K562 (cell line): ENCODE results near the gene EFCAB12. TPM values are rescaled to one million over a fixed set of nuclear protein-coding genes. Genes with fewer than 3 reads are reported as not detected.

ENCODE experiments used
- CEBPZ ChIP-seq: fragments of 150-350 bp; IDR thresholded peaks from 2 replicates; pipeline ENCODE4 v1.6.1; 2014; ENCODE audit warnings: low read depth, mild to moderate bottlenecking, low read length, borderline replicate concordance
- CHD2 ChIP-seq: IDR thresholded peaks from 2 replicates; pipeline ENCODE4 v1.6.1; 2011; ENCODE audit warnings: low read depth, low read length
- HSF4 ChIP-seq: fragments of 250-450 bp; sonication (Bioruptor Pico); IDR thresholded peaks from 2 replicates; pipeline ENCODE4 v2.1.2; 2022; ENCODE audit warnings: mild to moderate bottlenecking, moderate library complexity, borderline replicate concordance
- MED1 ChIP-seq: sonication (generic); formaldehyde crosslinking; IDR thresholded peaks from 2 replicates; pipeline ENCODE4 v1.8.1; 2023; ENCODE audit warnings: missing genetic modification reagents, borderline replicate concordance
- NUFIP1 ChIP-seq: fragments of 450-650 bp; IDR thresholded peaks from 2 replicates; pipeline ENCODE4 v1.6.1; 2018; ENCODE audit not compliant: partially characterized antibody
- PML ChIP-seq: IDR thresholded peaks from 2 replicates; pipeline ENCODE4 v1.6.1; 2012; ENCODE audit warnings: low read length, inconsistent platforms
- RBM22 ChIP-seq: fragments of 200-400 bp; formaldehyde crosslinking; IDR thresholded peaks from 2 replicates; pipeline ENCODE4 v1.6.1; 2018; ENCODE audit warnings: low read length, low read depth; ENCODE audit not compliant: poor library complexity, severe bottlenecking
- ZBTB11 ChIP-seq, 3 experiments: fragments of 200-800 bp in 1 of 3; fragments of 250-450 bp in 1 of 3; fragments of 450-650 bp in 1 of 3; sonication (Bioruptor Pico) in 1 of 3; sonication (Bioruptor generic) in 1 of 3; formaldehyde crosslinking in 1 of 3; IDR thresholded peaks; 2 replicates each; pipeline versions ENCODE4 v1.6.1 to v1.8.0; 2016 to 2022; ENCODE audit warnings: mild to moderate bottlenecking in 2 of 3, missing genetic modification characterization in 2 of 3, missing compliant biosample characterization in 1 of 3, moderate library complexity in 1 of 3
- ZKSCAN1 ChIP-seq: fragments of 150-350 bp; IDR thresholded peaks from 2 replicates; pipeline ENCODE4 v1.6.1; 2016; ENCODE audit warnings: low read depth, low read length
- ZNF124 ChIP-seq: sonication (generic); formaldehyde crosslinking; IDR thresholded peaks from 2 replicates; pipeline ENCODE4 v1.8.1; 2022; ENCODE audit warnings: missing genetic modification reagents
- ZNF24 ChIP-seq: fragments of 450-650 bp; IDR thresholded peaks from 2 replicates; pipeline ENCODE4 v1.6.1; 2016
- polyA plus RNA-seq, 8 experiments: library from polyadenylated mRNA; depleted of rRNA in 4 of 8; stranded (reverse) in 5 of 8; unstranded in 3 of 8; fragments of >200 nt; fragmentation: Nextera tagmentation in 2 of 8; fragmentation: Illumina TruSeq in 1 of 8; extraction: Ambion mirVana in 2 of 8; extraction: Trizol in 1 of 8; gene quantifications; 2 replicates each; pipeline versions ENCODE4 v1.2.1 to v1.2.3, GENCODE V29; 2011 to 2014; ENCODE audit warnings: inconsistent platforms in 1 of 8, missing spikeins in 1 of 8
- total RNA-seq, 7 experiments: library from RNA; depleted of rRNA in 6 of 7; stranded (reverse); fragments of >200 nt in 6 of 7; fragmentation: Illumina TruSeq in 2 of 7; extraction: Trizol in 2 of 7; gene quantifications; 2 replicates each; pipeline versions ENCODE4 v1.2.1 to v1.2.3, GENCODE V29; 2011 to 2021; ENCODE audit warnings: low replicate concordance in 1 of 7

Gene EFCAB12
- total and polyA plus RNA-seq, 9 of the 15 experiments (the other 6 are each of a cell fraction or from before 2014, with no cell fraction given): 0.08 to 0.95 (median 0.56) TPM; not detected in 1

GRCh38 chr3:129461461-129462146 lies 33.2 kb upstream of the EFCAB12 start (continued):
- TF ChIP-seq ZBTB11 (CRISPR knock-in tag; IDR thresholded peaks at IDR 0.05) (peak in 1 of 3 experiments; percentile 53; a peak in 1 of 6 replicates), RBM22 (no peak), CEBPZ (no peak), ZNF124 (CRISPR knock-in tag) (no peak), NUFIP1 (no peak), PML (peak; percentile 97), ZKSCAN1 (no peak), ZNF24 (no peak), CHD2 (no peak), MED1 (CRISPR knock-in tag) (no peak), HSF4 (no peak)
